HG02588 (cell line): ENCODE results near the gene SLC12A5.

Experiments used
- ATAC-seq: cut with Tn5 transposase; IDR thresholded peaks from one replicate; pipeline ENCODE4 v1.9.1; 2021; ENCODE audit warnings: mild to moderate bottlenecking, moderate library complexity; ENCODE audit not compliant: unreplicated experiment

Gene SLC12A5

GRCh38 chr20:46101957-46102356 lies 72.9 kb downstream of the SLC12A5 start:
- ATAC-seq: no peak

DNA sequence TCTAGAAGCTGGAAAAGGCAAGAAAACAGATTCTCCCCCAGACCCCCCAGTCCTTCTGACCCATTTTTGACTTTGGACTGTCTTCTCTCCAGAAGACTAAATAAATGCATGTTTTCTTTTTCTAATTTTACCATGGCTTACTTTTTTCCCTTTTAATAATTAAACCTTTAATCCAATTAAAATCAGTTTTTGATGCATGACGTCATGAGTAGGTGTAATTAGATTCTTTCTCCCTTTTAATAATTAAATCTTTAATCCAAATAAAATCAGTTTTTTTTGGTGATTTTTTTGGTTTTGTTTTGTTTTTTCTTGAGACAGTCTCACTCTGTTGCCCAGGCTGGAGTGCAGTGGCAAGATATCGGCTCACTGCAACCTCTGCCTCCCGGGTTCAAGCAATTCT lies 73.9 kb downstream of the SLC12A5 start:
- ATAC-seq: no peak

DNA sequence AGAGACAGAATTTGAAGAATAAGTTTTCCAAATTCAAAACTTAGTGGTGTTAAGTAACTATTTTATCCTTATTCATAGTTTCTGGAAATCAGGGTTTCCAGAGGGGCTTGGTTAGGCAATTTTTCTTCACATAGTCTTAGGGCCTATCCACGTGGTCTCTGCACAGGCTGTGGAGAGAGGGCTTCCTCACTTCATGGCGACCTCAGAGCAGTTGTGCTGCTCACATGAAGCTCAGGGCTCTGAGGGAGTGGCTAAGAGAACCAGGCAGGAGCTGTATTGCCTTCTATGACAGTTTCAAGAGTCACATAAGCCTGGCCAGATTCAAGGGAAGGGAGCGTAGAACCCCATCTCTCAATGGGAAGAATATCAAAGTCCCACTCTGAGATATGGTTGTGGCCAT lies 75.2 kb downstream of the SLC12A5 start:
- no peak for ATAC-seq

DNA sequence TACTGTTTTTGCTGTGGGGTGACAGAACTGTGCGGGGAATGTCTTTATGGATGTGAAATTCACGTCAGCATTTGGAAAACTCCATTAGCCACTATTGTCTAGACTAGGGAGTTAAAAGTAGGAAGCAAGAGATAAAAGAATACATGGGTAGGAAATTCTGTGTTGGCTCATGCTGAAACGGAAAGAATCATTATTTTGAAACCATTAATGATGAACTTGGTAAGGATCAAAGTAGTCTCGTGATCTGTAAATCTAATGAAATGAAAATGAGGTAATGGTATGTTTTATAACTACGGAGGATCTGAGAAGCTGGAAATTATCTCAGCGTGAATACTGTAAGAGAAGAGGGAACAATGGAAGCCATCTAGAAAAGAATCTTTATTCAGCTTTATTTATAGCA lies 78.0 kb downstream of the SLC12A5 start:
- no peak for ATAC-seq

- ATAC-seq: peak; percentile 83
Observed at GRCh38 chr20:46108435-46108841, 79.4 kb downstream of the SLC12A5 start.

- ATAC-seq: no peak
Observed at GRCh38 chr20:46108976-46109375, 80.0 kb downstream of the SLC12A5 start.
